ENCODE data around the gene GRID1.

The GRID1 gene

DNA sequence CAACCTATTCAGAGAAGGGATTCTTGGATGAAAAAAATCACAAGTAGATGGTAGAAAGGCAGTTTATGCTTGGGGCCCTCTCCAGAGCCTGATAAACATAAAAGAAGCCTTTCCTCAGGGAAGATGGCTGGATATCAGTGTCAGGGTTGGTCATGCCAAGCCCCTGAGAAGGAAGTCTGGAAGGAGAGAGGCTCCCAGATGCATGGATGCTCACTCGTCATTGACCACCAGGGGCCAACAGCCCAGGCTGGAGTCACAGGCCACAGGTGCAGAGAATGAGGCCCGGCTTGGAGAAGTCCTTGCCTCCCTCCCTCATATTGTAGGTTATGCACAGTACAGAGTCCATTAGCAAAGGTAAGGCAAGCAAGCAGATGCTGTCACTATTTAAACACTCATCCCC, 506.7 kb downstream of the GRID1 start:
- no peak for DNase-seq (ENCODE audit: low read depth)
- H3K4me3 ChIP-seq (ENCODE audit: low read depth, low read length), result no peak overlapping the region
- TF ChIP-seq, protein P1, sequence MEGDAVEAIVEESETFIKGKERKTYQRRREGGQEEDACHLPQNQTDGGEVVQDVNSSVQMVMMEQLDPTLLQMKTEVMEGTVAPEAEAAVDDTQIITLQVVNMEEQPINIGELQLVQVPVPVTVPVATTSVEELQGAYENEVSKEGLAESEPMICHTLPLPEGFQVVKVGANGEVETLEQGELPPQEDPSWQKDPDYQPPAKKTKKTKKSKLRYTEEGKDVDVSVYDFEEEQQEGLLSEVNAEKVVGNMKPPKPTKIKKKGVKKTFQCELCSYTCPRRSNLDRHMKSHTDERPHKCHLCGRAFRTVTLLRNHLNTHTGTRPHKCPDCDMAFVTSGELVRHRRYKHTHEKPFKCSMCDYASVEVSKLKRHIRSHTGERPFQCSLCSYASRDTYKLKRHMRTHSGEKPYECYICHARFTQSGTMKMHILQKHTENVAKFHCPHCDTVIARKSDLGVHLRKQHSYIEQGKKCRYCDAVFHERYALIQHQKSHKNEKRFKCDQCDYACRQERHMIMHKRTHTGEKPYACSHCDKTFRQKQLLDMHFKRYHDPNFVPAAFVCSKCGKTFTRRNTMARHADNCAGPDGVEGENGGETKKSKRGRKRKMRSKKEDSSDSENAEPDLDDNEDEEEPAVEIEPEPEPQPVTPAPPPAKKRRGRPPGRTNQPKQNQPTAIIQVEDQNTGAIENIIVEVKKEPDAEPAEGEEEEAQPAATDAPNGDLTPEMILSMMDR (IDR thresholded peaks at IDR 0.05; ENCODE audit: control insufficient read depth, extremely low read depth, insufficient read depth), result no peak

- TF ChIP-seq, protein P1 (IDR thresholded peaks at IDR 0.05; ENCODE audit: control insufficient read depth, extremely low read depth, insufficient read depth), result no peak
- DNase-seq (ENCODE audit: low read depth), result no peak
- H3K4me3 ChIP-seq (ENCODE audit: low read depth, low read length), result no peak overlapping the region
Measured at GRCh38 chr10:85858776-85859515, 507.6 kb downstream of the GRID1 start.

- TF ChIP-seq, protein P1 (IDR thresholded peaks at IDR 0.05; ENCODE audit: control insufficient read depth, extremely low read depth, insufficient read depth), result no peak
- DNase-seq (ENCODE audit: low read depth), result no peak
- no peak overlapping the region for H3K4me3 ChIP-seq (ENCODE audit: low read depth, low read length)
Measured at GRCh38 chr10:85857791-85858190, 508.8 kb downstream of the GRID1 start.

GRCh38 chr10:85857305-85857704, 509.3 kb downstream of the GRID1 start:
- no peak overlapping the region for H3K4me3 ChIP-seq (ENCODE audit: low read depth, low read length)
- TF ChIP-seq, protein P1 (IDR thresholded peaks at IDR 0.05; ENCODE audit: control insufficient read depth, extremely low read depth, insufficient read depth), result no peak
- DNase-seq (ENCODE audit: low read depth), result no peak

- no peak overlapping the region for H3K4me3 ChIP-seq (ENCODE audit: low read depth, low read length)
- TF ChIP-seq, protein P1 (IDR thresholded peaks at IDR 0.05; ENCODE audit: control insufficient read depth, extremely low read depth, insufficient read depth), result no peak
- DNase-seq (ENCODE audit: low read depth), result no peak
Measured at GRCh38 chr10:85851934-85852333, 514.7 kb downstream of the GRID1 start.

- TF ChIP-seq, protein P1 (IDR thresholded peaks at IDR 0.05; ENCODE audit: control insufficient read depth, extremely low read depth, insufficient read depth), result no peak
- no peak overlapping the region for H3K4me3 ChIP-seq (ENCODE audit: low read depth, low read length)
- DNase-seq (ENCODE audit: low read depth), result no peak
Measured at GRCh38 chr10:85851325-85851724, 515.3 kb downstream of the GRID1 start.

DNA sequence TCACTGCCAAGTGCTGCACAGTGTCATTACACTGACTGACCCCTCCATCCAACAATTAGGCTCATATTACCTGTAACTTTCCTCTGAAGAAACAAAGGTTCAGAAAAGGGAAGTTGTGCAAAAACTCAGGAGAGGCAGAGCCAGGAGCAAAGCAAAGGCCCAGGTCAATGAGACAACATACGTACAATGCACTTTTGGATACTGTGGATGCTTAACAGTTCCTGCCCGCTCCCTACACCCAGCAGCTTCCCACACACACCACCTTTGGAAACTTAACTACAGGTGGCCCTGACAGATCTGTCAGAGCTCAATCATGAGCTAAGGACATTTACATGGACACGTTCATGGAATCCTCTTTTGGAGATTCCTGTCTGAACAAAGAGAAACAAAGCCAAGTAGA, 515.9 kb downstream of the GRID1 start:
- no peak overlapping the region for H3K4me3 ChIP-seq (ENCODE audit: low read depth, low read length)
- no peak for DNase-seq (ENCODE audit: low read depth)
- TF ChIP-seq, protein P1 (IDR thresholded peaks at IDR 0.05; ENCODE audit: control insufficient read depth, extremely low read depth, insufficient read depth), result no peak
